ENCODE data around the gene SH3RF1.
A peak's percentile ranks its signal among the peaks of the same experiment; 100 is the strongest.
"Not testable (repeated sequence)": the region's sequence is repeated elsewhere in the genome, so short reads cannot be mapped to it uniquely, and the experiment has no call there.

SH3RF1 gene

GRCh38 chr4:169270810-169271691 lies at the start of gene SH3RF1:
Gene SH3RF1 (minus strand): TSS chr4:169270956. CDS start chr4:169269212, 1,744 bp downstream.
- H3K4me3 ChIP-seq (ENCODE audit: low read depth, low read length): peak within 1 kb of the TSS; percentile 83

GRCh38 chr4:169315530-169316343 lies 45.0 kb upstream of the SH3RF1 start:
- H3K4me3 ChIP-seq (ENCODE audit: low read depth, low read length): no peak overlapping the region

DNA sequence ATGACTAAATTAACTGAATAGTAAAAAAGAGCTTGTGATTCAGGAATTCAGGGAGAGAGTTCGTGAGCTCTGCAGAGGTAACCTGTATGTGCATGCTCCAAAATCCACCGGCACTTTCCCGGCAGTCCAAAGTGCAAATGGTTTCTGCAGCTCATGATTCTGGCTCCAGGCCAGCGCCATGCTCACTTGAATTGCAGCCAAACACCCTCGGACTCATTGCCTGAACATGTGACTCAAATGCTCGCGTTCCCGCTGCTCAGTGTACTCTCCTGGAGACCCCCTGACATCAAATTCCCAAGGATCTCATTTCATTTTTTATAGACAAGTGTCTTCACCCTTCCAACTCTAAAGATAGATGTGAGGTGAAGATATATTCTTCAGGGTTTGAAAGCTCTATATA lies 44.1 kb upstream of the SH3RF1 start:
- H3K4me3 ChIP-seq (ENCODE audit: low read depth, low read length): no peak overlapping the region

- H3K4me3 ChIP-seq (ENCODE audit: low read depth, low read length): no peak overlapping the region
Measured at GRCh38 chr4:169313732-169314131, 43.0 kb upstream of the SH3RF1 start.

DNA sequence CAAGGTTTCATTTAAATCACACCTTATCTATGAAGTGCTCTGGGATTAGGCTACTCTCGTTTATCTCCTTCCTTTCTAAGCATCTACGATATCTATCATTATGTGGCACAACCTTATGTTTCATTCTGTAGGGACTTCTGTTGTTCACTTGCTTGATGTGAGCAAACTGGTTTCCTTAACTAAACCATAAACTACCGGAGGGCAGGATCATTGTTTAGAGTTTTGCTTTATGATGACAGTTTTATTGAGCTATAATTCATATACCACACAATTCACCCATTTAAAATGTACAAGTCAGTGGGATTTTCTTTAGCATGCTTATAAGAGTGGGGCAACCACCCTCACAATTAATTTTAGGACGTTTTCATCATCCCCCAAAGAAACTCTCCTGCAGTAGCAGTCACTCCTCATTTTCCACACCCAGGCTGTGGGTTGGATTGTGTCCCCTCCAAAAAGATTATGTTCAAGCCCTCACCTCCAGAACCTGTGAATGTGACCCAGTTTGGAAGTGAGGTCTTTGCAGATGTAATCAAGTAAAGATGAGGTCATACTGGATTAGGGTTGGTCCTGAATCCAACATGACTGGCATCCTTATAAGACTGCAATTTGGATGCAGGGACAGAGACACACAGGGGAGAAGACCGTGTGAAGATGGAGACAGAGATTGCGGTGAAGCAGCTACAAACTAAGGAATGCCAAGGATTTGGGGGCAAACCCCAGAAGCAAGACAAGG lies 42.1 kb upstream of the SH3RF1 start:
- no peak overlapping the region for H3K4me3 ChIP-seq (ENCODE audit: low read depth, low read length)

DNA sequence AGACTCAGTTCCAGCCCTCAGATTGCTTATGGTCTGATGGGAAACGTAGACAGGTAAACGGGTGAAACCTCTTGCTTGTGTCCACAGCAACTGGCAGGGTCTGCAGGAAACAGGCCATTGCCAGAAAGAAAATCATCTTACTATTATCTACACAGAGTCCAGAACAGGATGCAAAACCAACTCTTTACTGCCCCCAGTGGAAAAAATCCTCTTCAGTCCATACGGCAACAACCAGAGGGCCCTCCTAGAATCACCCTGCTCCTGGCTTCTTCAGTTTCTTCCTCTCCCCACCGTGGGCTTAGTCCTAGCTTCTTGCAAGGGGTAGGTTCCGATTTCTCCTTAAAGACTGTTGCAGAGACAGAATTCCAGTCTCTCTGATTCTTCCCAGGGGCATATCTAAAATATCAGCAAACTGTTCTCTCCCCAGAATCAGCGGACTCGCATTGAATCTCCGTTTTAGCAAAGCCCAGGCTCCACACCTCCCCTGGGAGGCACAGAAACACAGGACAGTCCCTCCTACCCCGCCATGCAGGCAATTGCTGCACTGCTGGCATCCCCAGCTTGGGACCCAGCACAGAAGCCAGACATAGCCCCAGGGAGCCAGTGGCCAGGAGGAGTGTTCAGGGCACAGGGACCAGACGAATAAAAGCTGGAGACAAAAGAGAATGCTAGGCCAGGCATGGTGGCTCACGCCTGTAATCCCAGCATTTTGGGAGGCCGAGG lies 41.0 kb upstream of the SH3RF1 start:
- H3K4me3 ChIP-seq (ENCODE audit: low read depth, low read length): no peak overlapping the region

DNA sequence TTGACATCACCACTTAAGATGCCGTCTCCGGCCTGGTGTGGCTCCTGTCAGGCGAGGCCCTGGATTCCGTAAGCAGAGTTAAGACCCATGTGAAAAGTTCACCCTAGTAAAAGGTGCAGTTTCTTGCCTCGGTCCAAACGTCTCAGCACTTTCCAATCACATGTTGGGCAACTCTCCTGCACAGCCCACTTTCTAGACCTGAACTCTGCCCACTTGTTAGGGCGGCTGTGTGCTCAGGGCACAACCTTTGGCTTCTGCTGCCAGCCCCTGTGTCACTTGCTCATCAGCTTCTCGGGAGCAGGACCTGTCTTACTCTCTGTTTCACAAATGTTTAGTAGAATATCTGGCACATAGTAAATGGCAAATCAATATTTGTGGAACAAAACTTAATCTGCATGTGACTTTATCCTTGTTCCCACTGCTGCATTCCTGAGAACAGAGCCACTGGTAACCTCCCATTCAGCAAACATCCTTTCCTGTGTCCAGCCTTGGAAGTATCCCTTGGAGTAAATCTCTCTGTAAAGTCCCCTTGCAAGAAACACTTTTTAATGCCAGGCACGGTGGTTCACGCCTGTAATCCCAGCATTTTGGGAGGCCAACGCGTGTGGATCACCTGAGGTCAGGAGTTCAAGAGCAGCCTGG lies 38.7 kb upstream of the SH3RF1 start:
- no peak overlapping the region for H3K4me3 ChIP-seq (ENCODE audit: low read depth, low read length)

DNA sequence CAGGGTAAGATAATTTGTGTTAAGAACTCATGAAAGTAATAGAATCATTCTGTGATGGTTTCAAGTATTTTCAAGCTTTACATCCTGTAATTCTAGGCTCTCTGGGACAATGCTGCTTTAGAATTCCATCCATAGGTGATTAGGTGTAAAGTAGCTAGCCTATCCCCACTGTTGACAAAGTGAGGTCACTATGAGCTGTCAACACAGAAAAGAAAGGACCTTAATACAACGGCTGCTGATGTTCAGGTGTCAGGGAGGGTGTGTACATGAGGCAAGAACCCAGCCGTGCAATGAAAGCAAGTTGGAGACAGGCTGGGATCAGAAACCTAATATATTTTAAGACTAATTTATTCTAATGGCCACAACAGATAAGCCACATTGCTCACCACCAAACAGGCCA lies 36.8 kb upstream of the SH3RF1 start:
- H3K4me3 ChIP-seq (ENCODE audit: low read depth, low read length): no peak overlapping the region

DNA sequence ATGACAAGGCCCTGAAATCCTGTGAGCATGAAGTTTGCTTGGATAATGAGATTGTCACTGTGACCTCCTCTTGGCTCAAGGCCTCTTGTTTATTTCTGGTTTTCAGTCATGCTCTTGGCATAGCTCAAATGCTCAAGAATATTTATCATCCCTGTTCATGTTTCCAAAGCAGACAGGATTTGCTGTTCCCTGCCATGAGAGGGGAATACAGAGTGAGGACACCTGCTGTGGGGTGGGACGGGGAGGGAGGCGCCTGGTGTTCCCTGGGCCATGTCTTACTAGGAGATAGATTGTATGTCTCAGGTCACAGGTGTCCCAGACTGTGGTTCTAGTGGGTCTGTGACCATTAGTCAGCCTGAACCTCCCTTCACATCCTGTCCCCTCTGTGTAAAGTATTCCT lies 34.9 kb upstream of the SH3RF1 start:
- H3K4me3 ChIP-seq (ENCODE audit: low read depth, low read length): no peak overlapping the region

- H3K4me3 ChIP-seq (ENCODE audit: low read depth, low read length): no peak overlapping the region
Measured at GRCh38 chr4:169305173-169305572, 34.4 kb upstream of the SH3RF1 start.

- H3K4me3 ChIP-seq (ENCODE audit: low read depth, low read length): no peak overlapping the region
Measured at GRCh38 chr4:169295822-169296221, 25.1 kb upstream of the SH3RF1 start.

DNA sequence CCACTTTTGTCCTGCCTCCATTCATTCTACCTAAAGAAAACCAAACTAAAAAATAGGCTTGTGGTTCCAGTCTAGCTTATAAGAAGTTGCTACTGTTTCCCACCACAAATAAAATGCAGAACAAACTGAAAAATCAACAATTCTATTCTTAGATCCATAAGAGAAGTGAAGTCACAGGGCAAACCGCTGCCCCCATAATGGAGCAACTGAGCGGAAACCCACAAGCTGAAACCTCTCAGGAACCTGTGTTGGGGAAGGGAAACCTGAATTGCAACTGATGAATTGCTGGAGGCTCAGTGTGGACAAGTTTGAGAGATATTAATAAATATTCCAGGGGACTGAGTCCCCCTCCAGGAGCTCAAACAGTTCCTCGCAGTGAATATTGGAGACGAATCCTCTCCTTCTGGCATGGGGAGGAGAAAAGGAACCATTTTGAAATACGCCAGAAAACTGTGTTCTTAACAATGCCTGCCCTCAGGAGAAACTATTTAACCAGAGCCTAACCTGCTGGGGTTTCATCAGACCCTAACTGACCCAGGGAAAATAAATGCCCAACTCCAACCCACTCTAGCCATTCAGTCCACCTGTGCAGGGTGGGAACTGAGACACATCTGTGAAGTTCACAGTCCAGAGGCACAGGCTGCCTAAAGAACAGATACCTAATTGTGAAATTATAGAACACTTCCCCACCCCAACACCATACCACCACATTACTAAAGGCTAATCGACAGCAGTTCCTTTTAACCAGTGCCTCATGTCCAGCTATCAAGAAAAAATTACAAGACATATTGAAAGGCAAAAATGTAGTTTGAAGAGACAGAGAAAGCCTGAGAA lies 22.8 kb upstream of the SH3RF1 start:
- H3K4me3 ChIP-seq (ENCODE audit: low read depth, low read length): no peak overlapping the region

DNA sequence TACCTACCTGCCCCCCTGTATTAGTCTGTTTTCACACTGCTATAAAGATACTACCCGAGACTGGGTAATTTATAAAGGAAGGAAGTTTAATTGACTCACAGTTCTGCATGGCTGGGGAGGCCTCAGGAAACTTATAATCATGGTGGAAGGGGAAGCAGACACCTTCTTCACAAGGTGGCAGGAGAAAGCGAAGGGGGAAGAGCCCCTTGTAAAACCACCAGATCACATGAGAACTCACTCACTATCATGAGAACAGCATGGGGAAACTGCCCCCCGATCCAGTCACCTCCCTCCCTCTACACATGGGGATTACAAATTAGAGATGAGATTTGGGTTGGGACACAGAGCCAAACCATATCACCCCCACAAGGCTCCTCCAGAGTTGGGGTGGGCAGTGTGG lies 17.2 kb upstream of the SH3RF1 start:
- H3K4me3 ChIP-seq (ENCODE audit: low read depth, low read length): not testable (repeated sequence)

DNA sequence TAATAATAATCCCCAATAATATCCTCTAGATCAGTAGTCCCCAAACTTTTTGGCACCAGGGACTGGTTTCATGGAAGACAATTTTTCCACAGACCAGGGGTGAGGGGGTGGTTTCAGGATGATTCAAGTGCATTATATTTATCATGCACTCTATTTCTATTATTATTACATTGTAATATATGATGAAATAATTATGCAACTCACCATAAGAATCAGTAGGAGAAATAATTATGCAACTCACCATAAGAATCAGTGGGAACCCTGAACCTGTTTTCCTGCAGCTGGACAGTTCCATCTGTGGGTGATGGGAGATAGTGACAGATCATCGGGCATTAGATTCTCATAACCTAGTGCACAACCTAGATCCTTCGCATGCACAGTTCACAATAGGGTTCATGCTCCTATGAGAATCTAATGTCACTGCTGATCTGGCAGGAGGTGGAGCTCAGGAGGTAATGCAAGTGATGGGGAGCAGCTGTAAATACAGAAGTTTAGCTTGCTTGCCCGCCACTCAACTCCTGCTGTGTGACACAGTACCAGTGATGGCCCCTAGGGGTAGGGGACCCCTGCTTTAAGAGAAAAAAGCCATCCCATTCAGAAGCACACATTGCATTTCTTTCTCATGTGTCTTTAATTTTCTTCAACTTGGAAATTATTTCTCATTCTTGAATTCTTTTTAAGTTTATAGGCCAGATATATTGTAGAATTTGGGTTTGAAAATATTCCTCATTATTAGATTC lies 16.0 kb upstream of the SH3RF1 start:
- H3K4me3 ChIP-seq (ENCODE audit: low read depth, low read length): no peak overlapping the region

DNA sequence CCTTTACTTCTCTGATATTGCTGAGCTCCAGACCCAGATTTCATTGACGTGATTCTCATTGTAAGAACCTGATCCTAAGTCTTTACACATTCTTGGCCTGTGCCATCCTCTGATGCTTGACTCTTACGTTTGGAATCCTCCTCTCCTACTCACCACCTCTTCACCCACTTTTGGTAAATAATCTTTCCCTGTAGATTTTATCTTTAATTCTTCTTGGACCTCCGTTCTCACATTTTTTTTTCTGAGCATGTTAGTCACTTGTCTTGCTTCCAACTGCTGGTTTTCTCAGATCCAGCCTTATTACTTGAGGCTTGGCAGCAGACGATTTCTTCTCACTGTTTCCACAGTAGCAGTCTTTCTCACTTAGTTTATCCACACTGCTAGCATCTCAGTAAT lies 12.4 kb upstream of the SH3RF1 start:
- no peak overlapping the region for H3K4me3 ChIP-seq (ENCODE audit: low read depth, low read length)

- H3K4me3 ChIP-seq (ENCODE audit: low read depth, low read length): no peak overlapping the region
Measured at GRCh38 chr4:169282429-169283113, 11.8 kb upstream of the SH3RF1 start.

DNA sequence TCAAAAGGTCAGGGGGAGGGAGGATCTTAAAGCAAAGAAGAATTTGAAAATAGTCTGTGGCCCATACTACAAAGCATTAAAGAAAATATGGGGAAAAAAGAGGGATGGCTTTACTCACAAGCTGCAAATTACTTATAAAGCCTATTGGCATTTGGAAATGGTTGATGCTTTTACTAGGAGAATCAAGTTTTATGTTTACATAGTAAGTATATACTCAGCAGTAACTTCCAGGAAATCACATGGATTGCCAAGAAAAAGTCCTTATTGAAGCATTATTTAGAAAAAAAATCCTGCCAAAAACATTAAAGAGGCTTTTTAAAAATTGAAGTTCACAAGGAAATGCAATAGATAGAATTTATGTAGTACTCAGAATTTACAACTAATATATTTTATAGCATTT lies 8.4 kb upstream of the SH3RF1 start:
- no peak overlapping the region for H3K4me3 ChIP-seq (ENCODE audit: low read depth, low read length)

- no peak overlapping the region for H3K4me3 ChIP-seq (ENCODE audit: low read depth, low read length)
Measured at GRCh38 chr4:169278624-169279023, 7.9 kb upstream of the SH3RF1 start.
